ENCODE measurements around the gene SPIRE1. TPM values are rescaled to one million over a fixed set of nuclear protein-coding genes. Genes with fewer than 3 reads are reported as not detected.
"Not testable (repeated sequence)": the region's sequence is repeated elsewhere in the genome, so short reads cannot be mapped to it uniquely, and the experiment has no call there.

SPIRE1 gene
- total RNA-seq, 1 donor from 2014 or later = 8.4 TPM

DNA sequence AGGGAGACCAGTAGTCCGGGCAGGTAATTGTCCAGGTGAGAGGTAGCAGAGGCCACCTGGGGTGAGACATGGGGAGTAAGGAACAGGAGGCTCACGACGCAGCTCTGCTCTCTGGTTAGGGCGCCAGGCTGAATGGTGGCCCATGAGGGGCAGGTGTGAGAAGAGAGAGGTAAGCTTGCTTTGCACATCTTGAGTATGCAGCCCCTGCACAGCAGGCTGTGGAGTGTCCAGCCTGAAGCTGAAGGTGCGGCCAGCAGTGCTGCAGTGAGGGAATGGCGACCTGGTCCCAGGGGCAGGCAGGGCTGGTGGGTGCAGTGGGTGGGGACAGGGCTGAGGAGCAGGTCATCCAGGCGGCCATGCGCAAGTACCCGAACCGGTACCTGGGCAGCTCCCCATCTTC is 234.5 kb downstream of the SPIRE1 start:
- no peak overlapping the region for H3K27ac Mint-ChIP-seq
- H3K27me3 Mint-ChIP-seq = no peaks in the 10 kb centered on the region
- intact Hi-C loops (cut with micrococcal nuclease) = no loop called here
- H3K4me3 Mint-ChIP-seq = no peak overlapping the region
- DNase-seq = no peak
- no peaks in the 10 kb centered on the region for H3K36me3 Mint-ChIP-seq (ENCODE audit: low read depth)
- H3K9me3 Mint-ChIP-seq = no peaks in the 10 kb centered on the region
- H3K4me1 Mint-ChIP-seq = peaks cover 9% of the 10 kb centered on the region

DNA sequence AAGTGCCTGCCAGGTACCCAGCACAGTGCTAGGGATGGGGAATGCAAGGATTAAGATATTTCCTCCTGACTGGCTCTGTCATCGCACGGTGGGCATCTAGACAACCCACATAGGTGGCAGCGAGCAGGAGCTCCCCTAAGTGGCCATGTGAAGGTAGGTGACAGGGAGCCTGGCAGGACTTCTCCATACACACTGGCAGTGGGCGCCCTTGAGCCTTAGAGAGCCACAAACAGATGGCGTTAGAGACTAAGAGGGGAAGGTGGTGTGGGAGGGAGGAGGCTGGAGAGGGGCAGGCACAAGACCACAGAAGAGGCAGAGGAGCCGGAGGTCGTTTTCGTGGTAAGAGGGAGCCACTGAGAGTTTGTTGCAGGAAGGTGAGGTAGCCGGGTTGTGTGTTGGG is 235.0 kb downstream of the SPIRE1 start:
- DNase-seq = no peak
- no peak overlapping the region for H3K4me3 Mint-ChIP-seq
- H3K27me3 Mint-ChIP-seq = no peaks in the 10 kb centered on the region
- intact Hi-C loops (cut with micrococcal nuclease) = no loop called here
- H3K9me3 Mint-ChIP-seq = no peaks in the 10 kb centered on the region
- peaks cover 11% of the 10 kb centered on the region for H3K4me1 Mint-ChIP-seq
- H3K36me3 Mint-ChIP-seq (ENCODE audit: low read depth) = no peaks in the 10 kb centered on the region
- H3K27ac Mint-ChIP-seq = no peak overlapping the region

DNA sequence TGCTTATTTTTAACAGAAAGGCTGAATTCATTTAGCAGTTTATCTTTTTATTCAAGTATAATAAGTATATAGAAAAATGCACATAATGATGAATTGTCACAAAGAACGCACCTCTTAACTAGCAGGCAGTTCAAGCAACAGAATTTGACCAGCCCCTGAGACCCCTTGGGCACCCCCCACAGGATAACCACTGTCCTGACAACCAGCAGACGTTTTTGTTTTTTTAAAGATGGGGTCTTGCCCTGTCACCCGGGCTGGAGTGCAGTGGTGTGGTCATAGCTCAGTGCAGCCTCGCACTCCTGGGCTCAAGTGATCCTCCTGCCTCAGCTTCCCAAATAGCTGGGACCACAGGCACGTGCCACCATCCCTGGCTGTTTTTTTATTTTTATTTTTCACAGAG is 236.2 kb downstream of the SPIRE1 start:
- no peak overlapping the region for H3K27ac Mint-ChIP-seq
- intact Hi-C loops (cut with micrococcal nuclease) = no loop called here
- no peak overlapping the region for H3K4me3 Mint-ChIP-seq
- DNase-seq = no peak
- no peaks in the 10 kb centered on the region for H3K9me3 Mint-ChIP-seq
- H3K4me1 Mint-ChIP-seq = peaks cover 9% of the 10 kb centered on the region
- H3K36me3 Mint-ChIP-seq (ENCODE audit: low read depth) = no peaks in the 10 kb centered on the region
- H3K27me3 Mint-ChIP-seq = no peaks in the 10 kb centered on the region

DNA sequence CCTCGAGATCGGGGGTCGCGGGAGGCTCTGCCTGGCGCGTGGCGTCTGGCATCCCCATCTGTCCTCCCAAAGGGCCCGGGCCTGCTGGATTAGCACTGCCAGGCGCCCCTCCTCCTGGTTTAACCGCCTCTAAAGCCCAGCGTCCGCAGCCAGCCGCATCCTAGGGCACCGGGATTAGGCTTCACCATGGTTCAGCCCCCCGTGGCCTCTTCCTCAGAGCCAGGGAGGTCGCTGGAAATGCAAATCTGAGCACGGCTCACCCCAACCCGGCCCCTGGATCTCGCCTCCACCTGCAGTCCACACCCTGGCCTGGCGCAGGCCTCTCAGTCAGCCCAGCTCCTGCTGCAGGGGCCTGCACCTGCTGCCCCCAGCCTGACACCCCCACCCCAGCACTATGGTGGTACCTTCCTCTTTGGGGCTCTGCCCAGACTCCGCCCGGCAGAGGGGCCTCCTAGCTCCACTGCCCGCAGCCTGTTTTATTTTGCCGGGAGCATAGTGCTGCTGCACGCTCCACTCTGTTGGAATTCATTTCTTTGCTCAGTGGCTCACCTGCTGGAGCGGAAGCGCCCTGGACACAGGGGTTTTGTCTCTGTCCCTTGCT is 237.0 kb downstream of the SPIRE1 start:
- Mint-ChIP-seq H3K36me3 (ENCODE audit: low read depth) (no peaks in the 10 kb centered on the region), H3K9me3 (no peaks in the 10 kb centered on the region), H3K4me1 (peaks cover 9% of the 10 kb centered on the region), H3K27me3 (no peaks in the 10 kb centered on the region), H3K4me3 (peak overlapping the region; percentile 72), H3K27ac (peak overlapping the region; percentile 66)
- intact Hi-C loops (cut with micrococcal nuclease) = loop anchor here (1.0 kb wide), 2 partner anchors 14 to 236 kb away; partner anchors contain the start of gene PRELID3A
- DNase-seq = no peak

DNA sequence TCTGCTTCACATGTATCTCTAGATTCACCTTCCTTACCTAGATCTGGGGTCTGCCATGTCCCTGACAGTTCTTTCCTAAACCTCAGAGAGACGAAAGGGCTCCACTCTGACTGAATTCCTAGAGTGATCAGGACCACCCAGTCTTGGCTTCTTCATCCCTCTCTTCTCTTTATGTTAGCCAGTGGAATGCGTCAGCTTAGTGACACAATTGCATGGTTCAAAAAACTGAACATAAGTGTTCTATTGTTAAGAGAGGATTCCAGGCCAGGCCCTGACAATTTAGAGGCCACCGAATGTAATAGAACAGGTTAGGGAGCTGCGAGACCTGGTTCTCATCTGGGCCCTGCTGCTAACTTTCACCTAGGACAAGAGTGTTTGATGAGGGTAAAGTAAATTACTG is 240.2 kb downstream of the SPIRE1 start:
- Mint-ChIP-seq H3K27me3 (no peaks in the 10 kb centered on the region), H3K4me1 (peaks cover 9% of the 10 kb centered on the region), H3K9me3 (no peaks in the 10 kb centered on the region), H3K36me3 (ENCODE audit: low read depth) (no peaks in the 10 kb centered on the region), H3K4me3 (no peak overlapping the region), H3K27ac (no peak overlapping the region)
- DNase-seq = no peak
- intact Hi-C loops (cut with micrococcal nuclease) = no loop called here

DNA sequence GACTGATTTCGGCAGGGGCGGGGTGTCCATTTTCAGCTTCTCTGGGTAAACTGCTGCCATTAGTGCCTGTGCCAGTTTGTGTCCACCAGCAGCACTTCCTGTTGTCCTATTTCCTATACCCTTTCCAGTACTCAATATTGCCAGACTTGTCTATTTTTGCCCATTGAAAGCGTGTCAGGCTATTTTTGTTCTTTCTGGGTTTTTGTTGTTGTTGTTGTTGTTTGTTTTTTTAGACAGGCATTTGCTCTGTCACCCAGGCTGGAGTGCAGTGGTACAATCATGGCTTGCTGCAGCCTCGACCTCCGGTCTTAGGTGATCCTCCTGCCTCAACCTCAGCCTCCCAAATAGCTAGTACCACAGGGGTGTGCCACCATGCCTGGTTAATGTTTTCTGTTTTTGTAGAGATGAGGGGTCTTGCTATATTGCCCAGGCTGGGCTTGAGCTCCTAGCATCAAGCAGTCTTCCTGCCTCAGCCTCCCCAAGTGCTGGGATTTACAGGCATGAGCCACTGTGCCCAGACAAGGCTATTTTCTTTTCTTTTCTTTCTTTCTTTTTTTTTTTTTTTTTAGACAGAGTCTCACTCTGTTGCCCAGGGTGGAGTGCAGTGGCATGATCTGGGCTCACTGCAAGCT is 241.7 kb downstream of the SPIRE1 start:
- Mint-ChIP-seq H3K36me3 (ENCODE audit: low read depth) (no peaks in the 10 kb centered on the region), H3K27ac (no peak overlapping the region), H3K4me3 (no peak overlapping the region), H3K27me3 (no peaks in the 10 kb centered on the region), H3K4me1 (peaks cover 9% of the 10 kb centered on the region), H3K9me3 (no peaks in the 10 kb centered on the region)
- intact Hi-C loops (cut with micrococcal nuclease) = no loop called here
- no peak for DNase-seq

DNA sequence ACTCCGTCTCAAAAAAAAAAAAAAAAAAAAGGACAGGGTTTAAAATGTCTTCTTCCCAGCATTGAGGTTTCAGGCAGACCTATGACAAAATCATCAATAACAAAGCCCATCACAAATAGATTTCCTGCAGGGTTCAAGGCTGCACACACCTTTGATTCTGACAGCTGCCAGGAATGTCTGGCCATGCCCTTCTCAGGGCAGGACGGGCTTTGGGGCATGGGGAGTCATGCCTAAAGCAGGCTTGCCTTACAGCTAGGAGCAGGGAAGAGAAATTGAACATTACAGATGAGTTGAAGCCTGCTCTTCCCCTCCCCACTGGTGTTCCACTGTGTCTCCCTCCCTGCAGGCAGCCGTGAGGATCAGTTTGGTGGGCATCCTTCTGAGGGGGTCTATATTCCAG is 246.5 kb downstream of the SPIRE1 start:
- intact Hi-C loops (cut with micrococcal nuclease) = no loop called here
- no peak for DNase-seq
- H3K4me1 Mint-ChIP-seq = peaks cover 19% of the 10 kb centered on the region
- peaks cover 11% of the 10 kb centered on the region for H3K27me3 Mint-ChIP-seq
- H3K27ac Mint-ChIP-seq = no peak overlapping the region
- no peaks in the 10 kb centered on the region for H3K9me3 Mint-ChIP-seq
- no peak overlapping the region for H3K4me3 Mint-ChIP-seq
- no peaks in the 10 kb centered on the region for H3K36me3 Mint-ChIP-seq (ENCODE audit: low read depth)

DNA sequence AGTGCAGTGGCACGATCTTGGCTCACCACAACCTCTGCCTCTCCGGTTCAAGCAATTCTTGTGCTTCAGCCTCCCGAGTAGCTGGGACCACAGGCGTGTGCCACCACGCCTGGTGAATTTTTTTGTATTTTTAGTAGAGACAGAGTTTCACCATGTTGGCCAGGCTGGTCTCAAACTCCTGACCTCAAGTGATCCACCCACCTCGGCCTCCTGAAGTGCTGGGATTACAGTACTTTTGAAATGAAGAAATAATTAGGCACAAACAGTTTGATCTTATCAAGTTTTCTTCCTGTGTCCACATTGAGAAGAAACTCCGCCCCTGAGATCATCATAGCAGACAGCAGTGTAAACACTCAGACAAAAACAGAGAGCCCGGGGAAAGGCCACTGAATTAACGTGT is 247.2 kb downstream of the SPIRE1 start:
- peaks cover 17% of the 10 kb centered on the region for H3K27me3 Mint-ChIP-seq

DNA sequence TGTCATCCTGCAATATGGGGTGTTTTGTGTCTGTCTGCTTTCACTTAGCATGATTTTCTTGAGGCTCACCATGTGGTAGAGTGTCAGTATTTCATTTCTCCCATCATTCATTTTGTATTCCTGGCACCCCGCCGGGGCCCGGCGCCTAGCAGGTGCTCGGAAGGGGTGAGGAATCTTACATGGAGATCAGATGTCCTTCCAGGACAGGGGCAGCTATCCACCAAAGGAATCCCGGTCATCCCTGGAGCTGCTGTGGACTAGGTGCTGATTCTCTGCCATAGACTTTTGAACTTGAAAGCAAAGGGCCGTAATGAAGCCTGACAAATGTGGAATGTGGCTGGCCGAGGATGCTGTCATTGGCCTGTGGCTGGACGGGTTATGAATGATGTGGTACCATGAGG is 247.8 kb downstream of the SPIRE1 start:
- Mint-ChIP-seq H3K36me3 (ENCODE audit: low read depth) (no peaks in the 10 kb centered on the region), H3K27ac (no peak overlapping the region), H3K4me1 (peaks cover 26% of the 10 kb centered on the region), H3K4me3 (no peak overlapping the region), H3K27me3 (peaks cover 23% of the 10 kb centered on the region), H3K9me3 (no peaks in the 10 kb centered on the region)
- no peak for DNase-seq
- intact Hi-C loops (cut with micrococcal nuclease) = no loop called here

More for the DNA sequence above, 247.2 kb downstream of the SPIRE1 start:
- H3K4me3 Mint-ChIP-seq; H3K36me3 Mint-ChIP-seq (ENCODE audit: low read depth); H3K9me3 Mint-ChIP-seq; H3K27ac Mint-ChIP-seq; intact Hi-C loops (cut with micrococcal nuclease); DNase-seq: not testable (repeated sequence)
- H3K4me1 Mint-ChIP-seq = peaks cover 24% of the 10 kb centered on the region

DNA sequence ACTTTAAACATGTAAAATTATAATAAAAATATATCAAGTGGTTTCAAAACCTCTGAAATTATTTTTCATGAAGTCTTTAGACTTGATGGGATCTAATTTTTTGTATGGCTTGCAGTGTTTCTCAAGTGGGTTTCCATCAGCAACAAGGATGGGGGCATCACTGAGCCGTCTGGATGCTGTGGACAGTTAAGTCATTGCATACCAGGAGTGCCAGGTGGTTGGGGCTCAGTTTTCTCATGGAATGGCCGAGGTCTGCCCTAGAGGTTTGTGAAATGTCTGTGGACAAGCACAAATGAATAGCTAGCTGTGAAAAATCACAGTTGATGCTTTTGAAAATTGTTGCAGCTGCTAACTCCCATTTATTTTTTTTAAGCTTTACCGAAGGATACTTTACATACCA is 248.4 kb downstream of the SPIRE1 start:
- no peak for DNase-seq
- H3K4me3 Mint-ChIP-seq = no peak overlapping the region
- H3K4me1 Mint-ChIP-seq = peaks cover 26% of the 10 kb centered on the region
- no peaks in the 10 kb centered on the region for H3K36me3 Mint-ChIP-seq (ENCODE audit: low read depth)
- no peak overlapping the region for H3K27ac Mint-ChIP-seq
- intact Hi-C loops (cut with micrococcal nuclease) = loop anchor here (5.0 kb wide), 1 partner anchor 248 kb away; the partner anchor contains the start of gene SPIRE1
- no peaks in the 10 kb centered on the region for H3K9me3 Mint-ChIP-seq
- H3K27me3 Mint-ChIP-seq = peaks cover 29% of the 10 kb centered on the region

DNA sequence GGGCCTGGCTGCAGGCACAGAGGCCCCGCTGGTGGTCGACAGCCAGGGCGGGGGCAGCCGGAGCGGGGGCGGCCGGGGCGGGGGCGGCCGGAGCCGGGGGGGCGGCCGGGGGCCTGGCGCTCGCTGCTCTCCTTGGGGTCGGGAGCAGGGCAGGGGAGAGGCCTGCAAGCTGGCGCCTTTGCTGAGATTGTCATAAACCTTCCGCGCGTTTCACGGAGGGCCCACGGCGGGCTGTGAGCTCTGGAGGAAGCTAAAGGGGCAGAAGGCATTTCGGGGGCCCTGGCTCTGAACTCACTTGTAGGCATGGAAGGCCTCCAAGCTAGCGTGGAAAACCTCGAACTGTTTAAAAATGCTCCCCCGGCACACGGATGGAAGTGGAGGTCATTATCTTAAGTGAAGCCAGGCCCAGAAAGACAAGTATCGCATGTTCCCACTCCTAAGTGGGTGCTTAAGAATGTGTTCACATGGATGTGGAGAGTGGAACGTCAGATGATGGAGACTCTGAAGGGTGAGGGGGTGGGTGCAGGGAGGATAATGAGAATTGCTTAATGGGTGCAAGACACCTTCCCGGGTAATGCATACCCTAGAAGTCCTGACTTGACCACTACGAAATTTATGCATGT is 249.5 kb downstream of the SPIRE1 start:
- Mint-ChIP-seq H3K4me1 (peaks cover 33% of the 10 kb centered on the region), H3K27ac (peak overlapping the region; percentile 72), H3K36me3 (ENCODE audit: low read depth) (no peaks in the 10 kb centered on the region), H3K9me3 (no peaks in the 10 kb centered on the region), H3K27me3 (peaks cover 35% of the 10 kb centered on the region), H3K4me3 (peak overlapping the region; percentile 79)
- intact Hi-C loops (cut with micrococcal nuclease) = loop anchor here (5.0 kb wide), 1 partner anchor 249 kb away; the partner anchor contains the start of gene SPIRE1
- no peak for DNase-seq

DNA sequence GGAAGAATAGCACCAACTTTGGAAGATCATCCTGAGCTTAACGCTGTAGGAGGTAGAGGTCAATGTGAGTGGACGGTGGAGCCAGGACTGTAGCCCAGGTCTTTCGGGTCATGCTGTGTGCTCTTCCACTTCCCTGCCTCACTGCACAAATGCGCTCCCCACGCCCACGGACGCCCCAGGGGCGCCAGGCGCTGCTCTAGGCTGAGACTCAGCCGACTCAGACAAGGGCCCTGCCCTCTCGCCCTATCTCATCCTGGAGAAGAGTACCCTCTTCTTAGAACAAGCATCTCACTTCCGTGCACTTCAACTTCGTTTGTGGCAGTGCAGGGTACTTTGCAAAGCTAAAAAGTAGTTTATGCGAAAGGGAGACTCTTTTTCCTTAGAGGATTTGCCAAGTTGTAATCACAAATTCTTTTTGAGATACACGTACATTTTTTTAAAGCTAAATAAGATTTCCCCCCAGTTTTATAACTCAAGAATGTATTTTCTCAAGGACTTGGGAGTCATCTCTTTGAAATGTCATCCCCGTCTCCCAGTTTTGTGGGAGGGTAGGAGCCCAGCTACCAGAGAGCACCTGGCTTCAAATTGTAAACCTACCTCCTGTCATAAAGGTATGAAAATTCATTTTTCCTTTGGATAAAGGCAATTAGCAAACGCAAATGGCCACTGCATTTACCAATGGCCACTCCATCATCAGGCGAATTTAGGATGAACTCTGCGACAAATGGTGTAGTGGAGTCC is 251.4 kb downstream of the SPIRE1 start:
- intact Hi-C loops (cut with micrococcal nuclease) = loop anchor here (1.0 to 5.0 kb wide), 4 partner anchors 12 to 251 kb away; partner anchors contain the start of genes AFG3L2 and SPIRE1
- peaks cover 40% of the 10 kb centered on the region for H3K27me3 Mint-ChIP-seq
- DNase-seq = peak; percentile 66

DNA sequence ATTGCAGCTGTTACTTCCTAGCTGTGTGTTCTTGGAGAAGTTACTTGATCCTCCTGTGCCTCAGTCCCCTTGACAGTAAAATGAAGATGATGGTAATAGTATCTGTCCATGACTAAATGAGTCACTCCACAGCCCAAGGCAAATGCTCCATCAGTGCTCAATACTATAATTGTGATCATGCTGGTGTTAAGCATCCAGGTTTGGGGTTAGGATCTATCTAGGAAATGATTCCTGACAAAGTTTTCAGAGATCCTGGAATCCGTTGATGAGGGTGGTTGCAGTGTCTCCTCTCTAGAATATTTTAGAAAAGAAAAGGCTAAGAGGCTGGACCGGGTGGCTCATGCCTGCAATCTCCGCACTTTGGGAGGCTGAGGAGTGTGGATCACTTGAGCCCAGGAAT is 252.8 kb downstream of the SPIRE1 start:
- DNase-seq = no peak
- peak overlapping the region; percentile 40 for H3K27ac Mint-ChIP-seq
- no peak overlapping the region for H3K4me3 Mint-ChIP-seq
- peaks cover 34% of the 10 kb centered on the region for H3K4me1 Mint-ChIP-seq
- H3K36me3 Mint-ChIP-seq (ENCODE audit: low read depth) = no peaks in the 10 kb centered on the region
- peaks cover 40% of the 10 kb centered on the region for H3K27me3 Mint-ChIP-seq
- H3K9me3 Mint-ChIP-seq = no peaks in the 10 kb centered on the region
- intact Hi-C loops (cut with micrococcal nuclease) = loop anchor here (5.0 kb wide), 1 partner anchor 252 kb away; the partner anchor contains the start of gene SPIRE1

More for the DNA sequence above, 251.4 kb downstream of the SPIRE1 start:
- H3K27ac Mint-ChIP-seq = no peak overlapping the region
- no peaks in the 10 kb centered on the region for H3K36me3 Mint-ChIP-seq (ENCODE audit: low read depth)
- H3K4me1 Mint-ChIP-seq = peaks cover 35% of the 10 kb centered on the region
- no peaks in the 10 kb centered on the region for H3K9me3 Mint-ChIP-seq
- peak overlapping the region; percentile 79 for H3K4me3 Mint-ChIP-seq

All from activated CD4-positive, alpha-beta T cell treated with anti-CD3 and anti-CD28 coated beads, Interleukin-2, amount 10 ng/mL, durations not matched to agents 24 days and 14 days (primary cell).